Measurements from ENCODE around the gene ABI3BP.

- TF ChIP-seq CTCF (IDR thresholded peaks at IDR 0.05 in 2 of 3, conservative IDR thresholded peaks at IDR 0.05 in 1 of 3; ENCODE audit: borderline replicate concordance in 1 of 3, insufficient read depth in 1 of 3, low read depth in 2 of 3, low read length in 2 of 3) = no peak
- no peak for TF ChIP-seq SIN3A (IDR thresholded peaks at IDR 0.05; ENCODE audit: low read depth)
- TF ChIP-seq TCF7L2 (IDR thresholded peaks at IDR 0.05; ENCODE audit: borderline replicate concordance, extremely low read depth, insufficient read depth, insufficient read length) = no peak
- TF ChIP-seq EZH2 (IDR thresholded peaks at IDR 0.05) = no peak
- no peak for TF ChIP-seq POLR2A (IDR thresholded peaks at IDR 0.05; ENCODE audit: borderline replicate concordance, extremely low read depth, insufficient read depth, insufficient read length)
Measured at GRCh38 chr3:100910986-100911385, 82.2 kb downstream of the ABI3BP start.
